GM12878 (cell line): ENCODE data around the gene CAVIN2. TPM values are rescaled to one million over a fixed set of nuclear protein-coding genes. Genes with fewer than 3 reads are reported as not detected.

Source experiments
- ATAC-seq: fragments of 200-7000 bp; cut with Tn5 transposase; 3 replicates; pipeline ENCODE4 v1.9.1; 2020; ENCODE audit warnings: mild to moderate bottlenecking, moderate library complexity
- BruUV-seq: library from RNA; stranded (reverse); fragments of 400-500 nt; replicated peaks from 2 replicates; lab custom pipeline; 2021; lab: Mats Ljungman, UMichigan
- CTCF ChIA-PET: fragments of 300-600 bp; sonication (Branson Sonifier 250); formaldehyde crosslinking; extraction: SDS; loops from one replicate; lab custom pipeline; 2021; ENCODE audit warnings: inconsistent platforms; lab: Yijun Ruan, JAX
- POLR2A ChIA-PET: fragments of 350-600 bp; formaldehyde crosslinking; extraction: SDS; loops from one replicate; lab custom pipeline; 2021; ENCODE audit warnings: inconsistent platforms; lab: Charles Lee
- RAD21 ChIA-PET: fragments of 300-600 bp; sonication (Branson Sonifier 250); formaldehyde crosslinking; loops from one replicate; lab custom pipeline; 2023; ENCODE audit warnings: antibody characterized with exemption; ENCODE audit not compliant: unreplicated experiment; lab: Charles Lee
- SMC1A ChIA-PET: fragments of 300-600 bp; sonication (Branson Sonifier 250); formaldehyde crosslinking; loops from one replicate; lab custom pipeline; 2023; ENCODE audit not compliant: unreplicated experiment, uncharacterized antibody; lab: Charles Lee
- DNase-seq: peaks from one replicate; pipeline ENCODE4 v3.0.0-alpha.2; 2011; ENCODE audit warnings: low read depth, low spot score
- FAIRE-seq: peaks from 3 replicates; lab custom pipeline; 2011; peaks lifted over from hg19 to GRCh38; lab: Jason Lieb, UNC
- H2AFZ ChIP-seq: 2 replicates; pipeline ENCODE4 v1.6.0; 2011; ENCODE audit warnings: low read depth, low read length, control low read depth; ENCODE audit not compliant: control insufficient read depth
- H3K27ac ChIP-seq: 2 replicates; pipeline ENCODE4 v1.5.1; 2011; ENCODE audit warnings: control low read depth; ENCODE audit not compliant: control insufficient read depth, insufficient read depth
- H3K27me3 ChIP-seq, 2 experiments: replicated peaks in 1 of 2; 2 replicates each; pipeline versions ENCODE4 v1.6.0 to v1.6.1; 2011; ENCODE audit warnings: low read length in 1 of 2; ENCODE audit not compliant: control insufficient read depth in 2 of 2, insufficient read depth in 2 of 2
- H3K36me3 ChIP-seq, 2 experiments: 2 replicates each; pipeline ENCODE4 v1.5.1; 2011; ENCODE audit warnings: low read length in 1 of 2; ENCODE audit not compliant: control insufficient read depth in 2 of 2, insufficient read depth in 2 of 2
- H3K4me1 ChIP-seq: 2 replicates; pipeline ENCODE4 v1.6.1; 2011; ENCODE audit warnings: mild to moderate bottlenecking, low read length, moderate library complexity, mixed read lengths; ENCODE audit not compliant: control insufficient read depth, insufficient read depth
- H3K4me2 ChIP-seq: 2 replicates; pipeline ENCODE4 v1.6.0; 2011; ENCODE audit warnings: control low read depth; ENCODE audit not compliant: control insufficient read depth, insufficient read depth
- H3K4me3 ChIP-seq: fragments of 200-600 bp; sonication (generic); 2 replicates; pipeline ENCODE4 v1.5.1; 2016
- H3K79me2 ChIP-seq: 2 replicates; pipeline ENCODE4 v1.6.0; 2011; ENCODE audit warnings: low read length; ENCODE audit not compliant: control insufficient read depth, insufficient read depth
- H3K9ac ChIP-seq: 2 replicates; pipeline ENCODE4 v1.8.0; 2011; ENCODE audit warnings: low read length, control low read depth, mixed read lengths; ENCODE audit not compliant: control insufficient read depth, insufficient read depth
- H3K9me3 ChIP-seq: replicated peaks from 3 replicates; pipeline ENCODE4 v1.5.1; 2011; ENCODE audit warnings: mild to moderate bottlenecking, low read length; ENCODE audit not compliant: control insufficient read depth, insufficient read depth
- H4K20me1 ChIP-seq: 2 replicates; pipeline ENCODE4 v1.6.0; 2011; ENCODE audit not compliant: control insufficient read depth, insufficient read depth
- CREB1 ChIP-seq: IDR thresholded peaks from 2 replicates; pipeline ENCODE4 v1.6.1; 2012; ENCODE audit warnings: low read depth, mild to moderate bottlenecking, inconsistent platforms
- E2F4 ChIP-seq: IDR thresholded peaks from 2 replicates; pipeline ENCODE4 v1.6.1; 2012; ENCODE audit warnings: low read depth, low read length, improper control_type of control experiment
- MEF2B ChIP-seq: fragments of 450-650 bp; IDR thresholded peaks from 2 replicates; pipeline ENCODE4 v1.6.1; 2018; ENCODE audit warnings: mild to moderate bottlenecking, moderate library complexity; ENCODE audit not compliant: partially characterized antibody, poor library complexity, severe bottlenecking
- MTA2 ChIP-seq: fragments of 450-650 bp; IDR thresholded peaks from 2 replicates; pipeline ENCODE4 v1.6.1; 2016; ENCODE audit warnings: low read depth, mild to moderate bottlenecking, moderate library complexity
- NKRF ChIP-seq: fragments of 450-650 bp; conservative IDR thresholded peaks from 2 replicates; pipeline ENCODE4 v1.6.1; 2017; ENCODE audit warnings: mild to moderate bottlenecking, moderate library complexity
- NR2C1 ChIP-seq: fragments of 450-650 bp; IDR thresholded peaks from 2 replicates; pipeline ENCODE4 v1.6.1; 2017; ENCODE audit warnings: antibody characterized with exemption, mild to moderate bottlenecking, moderate library complexity
- PML ChIP-seq: IDR thresholded peaks from 2 replicates; pipeline ENCODE4 v1.6.1; 2012; ENCODE audit warnings: low read length, inconsistent platforms
- SMAD5 ChIP-seq: IDR thresholded peaks from 2 replicates; pipeline ENCODE4 v1.6.1; 2016; ENCODE audit warnings: antibody characterized with exemption, low read depth
- TCF3 ChIP-seq: IDR thresholded peaks from 2 replicates; pipeline ENCODE4 v1.6.1; 2012; ENCODE audit warnings: low read depth, mild to moderate bottlenecking, low read length, borderline replicate concordance; ENCODE audit not compliant: insufficient read depth
- TCF7 ChIP-seq: IDR thresholded peaks from 2 replicates; pipeline ENCODE4 v1.6.1; 2014; ENCODE audit warnings: antibody characterized with exemption, borderline replicate concordance
- WGBS: methylation state at CpG from one replicate; pipeline ENCODE4 v1.1.6; 2016; ENCODE audit warnings: low lambda C conversion rate; ENCODE audit not compliant: insufficient replicate concordance, insufficient coverage; ENCODE audit errors: missing lambda C conversion rate; 5-methylcytosine and 5-hydroxymethylcytosine counted together
- in situ Hi-C: fragments of 300-500 bp; cut with MboI; formaldehyde crosslinking; loops from 9 replicates; pipeline ENCODE4 v1.14.3; 2018; ENCODE audit warnings: mixed read lengths
- intact Hi-C: fragments of 100-400 bp; cut with micrococcal nuclease; formaldehyde crosslinking; loops from one replicate; pipeline ENCODE4 v1.14.2; 2022; ENCODE audit not compliant: unreplicated experiment
- polyA plus RNA-seq, 11 experiments: library from polyadenylated mRNA; depleted of rRNA in 4 of 11; unstranded in 6 of 11; stranded (reverse) in 5 of 11; fragments of >200 nt; fragmentation: Nextera tagmentation in 4 of 11; fragmentation: Illumina TruSeq in 1 of 11; extraction: Ambion mirVana in 4 of 11; extraction: Trizol in 1 of 11; gene quantifications; 1 replicate in 1 of 11; 2 replicates in 10 of 11; pipeline versions ENCODE4 v1.2.1 to v1.2.3, GENCODE V29; 2011 to 2016; ENCODE audit warnings: inconsistent platforms in 2 of 11, missing spikeins in 2 of 11, low read depth in 1 of 11
- total RNA-seq, 4 experiments: library from RNA; depleted of rRNA in 3 of 4; stranded (reverse); fragments of >200 nt in 3 of 4; fragmentation: Illumina TruSeq in 1 of 4; extraction: Trizol in 1 of 4; gene quantifications; 2 replicates each; pipeline versions ENCODE4 v1.2.1 to v1.2.3, GENCODE V29; 2013 to 2021
- TF ChIP-seq, protein P1 (sequence below): fragments of 450-650 bp; formaldehyde crosslinking; IDR thresholded peaks from 2 replicates; pipeline ENCODE4 v1.4.0; 2022; ENCODE audit warnings: mild to moderate bottlenecking, moderate library complexity

Gene CAVIN2
- total and polyA plus RNA-seq, 10 of the 15 experiments (the other 5 are each of a cell fraction or from before 2014, with no cell fraction given), result not detected

GRCh38 chr2:191857886-191858285, 11.0 kb upstream of the CAVIN2 start:
- peaks cover 0 to 2% of the 10 kb centered on the region in 2 experiments; a peak in 1 of 4 replicates for H3K27me3 ChIP-seq
- no peak overlapping the region for H3K4me2 ChIP-seq
- WGBS, result 56% methylated on average over 3 of the region's 3 CpGs
- no peak for DNase-seq
- ChIA-PET SMC1A (interaction anchor here (0.8 to 1.7 kb wide), 6 partner anchors 11 to 304 kb away, joined by 3 to 8 read pairs (median 4); no protein-coding TSS in a partner anchor), RAD21 (interaction anchor here (0.6 kb wide), 1 partner anchor 46 kb away, joined by 3 read pairs; no protein-coding TSS in a partner anchor), POLR2A (no interaction called here), CTCF (interaction anchor here (0.8 to 1.6 kb wide), 4 partner anchors 12 to 304 kb away, joined by 3 to 6 read pairs (median 4); no protein-coding TSS in a partner anchor)
- no peak overlapping the region for H3K9ac ChIP-seq
- in situ Hi-C loops (no loop called here), intact Hi-C loops (no loop called here)
- no TSS peak for BruUV-seq
- H3K27ac ChIP-seq, result no peak overlapping the region
- H3K4me1 ChIP-seq, result no peaks in the 10 kb centered on the region
- no peaks in the 10 kb centered on the region for H3K9me3 ChIP-seq
- H4K20me1 ChIP-seq, result no peaks in the 10 kb centered on the region
- ATAC-seq, result no peak
- H2AFZ ChIP-seq, result no peak overlapping the region
- H3K36me3 ChIP-seq, result no peaks in the 10 kb centered on the region
- FAIRE-seq, result no peak
- H3K4me3 ChIP-seq, result no peak overlapping the region
- TF ChIP-seq SMAD5, result no peak
- no peak for TF ChIP-seq NR2C1
- no peak for TF ChIP-seq TCF3
- TF ChIP-seq MEF2B, result no peak
- TF ChIP-seq TCF7, result no peak
- no peak for TF ChIP-seq NKRF
- TF ChIP-seq PML, result no peak
- no peak for TF ChIP-seq CREB1
- no peak for TF ChIP-seq MTA2
- TF ChIP-seq E2F4, result no peak
- TF ChIP-seq, protein P1, sequence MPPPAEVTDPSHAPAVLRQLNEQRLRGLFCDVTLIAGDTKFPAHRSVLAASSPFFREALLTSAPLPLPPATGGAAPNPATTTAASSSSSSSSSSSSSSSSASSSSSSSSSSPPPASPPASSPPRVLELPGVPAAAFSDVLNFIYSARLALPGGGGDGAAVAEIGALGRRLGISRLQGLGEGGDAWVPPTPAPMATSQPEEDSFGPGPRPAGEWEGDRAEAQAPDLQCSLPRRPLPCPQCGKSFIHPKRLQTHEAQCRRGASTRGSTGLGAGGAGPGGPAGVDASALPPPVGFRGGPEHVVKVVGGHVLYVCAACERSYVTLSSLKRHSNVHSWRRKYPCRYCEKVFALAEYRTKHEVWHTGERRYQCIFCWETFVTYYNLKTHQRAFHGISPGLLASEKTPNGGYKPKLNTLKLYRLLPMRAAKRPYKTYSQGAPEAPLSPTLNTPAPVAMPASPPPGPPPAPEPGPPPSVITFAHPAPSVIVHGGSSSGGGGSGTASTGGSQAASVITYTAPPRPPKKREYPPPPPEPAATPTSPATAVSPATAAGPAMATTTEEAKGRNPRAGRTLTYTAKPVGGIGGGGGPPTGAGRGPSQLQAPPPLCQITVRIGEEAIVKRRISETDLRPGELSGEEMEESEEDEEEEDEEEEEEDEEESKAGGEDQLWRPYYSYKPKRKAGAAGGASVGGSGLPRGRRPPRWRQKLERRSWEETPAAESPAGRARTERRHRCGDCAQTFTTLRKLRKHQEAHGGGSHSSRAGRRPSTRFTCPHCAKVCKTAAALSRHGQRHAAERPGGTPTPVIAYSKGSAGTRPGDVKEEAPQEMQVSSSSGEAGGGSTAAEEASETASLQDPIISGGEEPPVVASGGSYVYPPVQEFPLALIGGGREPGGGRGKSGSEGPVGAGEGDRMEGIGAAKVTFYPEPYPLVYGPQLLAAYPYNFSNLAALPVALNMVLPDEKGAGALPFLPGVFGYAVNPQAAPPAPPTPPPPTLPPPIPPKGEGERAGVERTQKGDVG (CRISPR knock-in tag), result no peak
- TF ChIP-seq, all 136 proteins: peak for 0
- no peaks in the 10 kb centered on the region for H3K79me2 ChIP-seq
